GM12872 (cell line): ENCODE results near the gene TOX3.

Experiments
- CTCF ChIP-seq: IDR thresholded peaks from 3 replicates; pipeline ENCODE4 v1.5.1; 2011; ENCODE audit warnings: low read depth, mild to moderate bottlenecking, low read length, moderate library complexity; ENCODE audit not compliant: insufficient read depth

TOX3 gene

GRCh38 chr16:52487849-52488457, 59.0 kb downstream of the TOX3 start:
- no peak for TF ChIP-seq CTCF

- no peak for TF ChIP-seq CTCF
Measured at GRCh38 chr16:52480237-52480636, 66.7 kb downstream of the TOX3 start.

GRCh38 chr16:52476111-52476510, 70.8 kb downstream of the TOX3 start:
- TF ChIP-seq CTCF, result no peak

GRCh38 chr16:52474679-52475078, 72.3 kb downstream of the TOX3 start:
- no peak for TF ChIP-seq CTCF

- TF ChIP-seq CTCF, result no peak
Measured at GRCh38 chr16:52473096-52473495, 73.8 kb downstream of the TOX3 start.

- TF ChIP-seq CTCF, result no peak
Measured at GRCh38 chr16:52471650-52472370, 75.1 kb downstream of the TOX3 start.

- TF ChIP-seq CTCF, result no peak
Measured at GRCh38 chr16:52470585-52470984, 76.4 kb downstream of the TOX3 start.
